ENCODE results near the gene NUDT21.

Gene NUDT21

DNA sequence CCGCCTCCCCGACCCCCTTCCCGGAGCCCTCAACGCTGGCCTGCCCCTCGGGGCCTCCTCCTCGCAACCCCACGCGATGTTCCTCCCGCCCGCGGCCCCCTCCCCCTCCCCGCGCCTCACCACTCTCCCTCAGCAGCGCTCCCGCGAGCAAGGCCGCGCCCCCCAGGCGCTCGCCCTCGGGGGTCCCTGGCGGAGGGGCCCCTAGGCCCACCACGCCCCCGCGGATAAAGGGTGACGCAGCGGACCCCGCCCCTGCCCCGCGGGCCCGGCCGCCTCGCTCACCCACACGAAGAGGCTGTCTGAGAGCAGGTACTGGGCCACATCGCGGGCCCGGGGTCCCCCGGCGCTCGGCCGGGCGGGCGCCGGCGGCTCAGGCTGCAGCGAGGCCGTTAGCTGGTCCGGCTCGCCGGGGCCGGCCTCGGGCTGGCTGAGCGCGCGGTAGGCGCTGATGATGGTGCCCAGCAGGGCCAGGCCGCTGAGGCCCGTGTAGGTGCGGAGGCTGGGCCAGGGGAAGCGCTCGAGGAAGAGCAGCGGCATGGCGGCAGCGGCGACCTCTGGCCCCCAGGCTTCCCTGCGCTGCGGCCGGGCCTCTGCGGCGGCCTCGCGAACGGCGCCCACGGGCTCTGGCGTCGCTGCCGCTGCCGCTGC, 26.2 kb downstream of the NUDT21 start:
- Histone ChIP-seq H3K27ac (ENCODE audit: low read length) (no peak overlapping the region), H3K4me1 (ENCODE audit: control insufficient read depth in 1 of 2, insufficient read depth in 2 of 2, low read length in 2 of 2) (peaks cover 4 to 22% of the 10 kb centered on the region in 2 donors), H3K27me3 (ENCODE audit: low read depth, low read length) (no peaks in the 10 kb centered on the region)

DNA sequence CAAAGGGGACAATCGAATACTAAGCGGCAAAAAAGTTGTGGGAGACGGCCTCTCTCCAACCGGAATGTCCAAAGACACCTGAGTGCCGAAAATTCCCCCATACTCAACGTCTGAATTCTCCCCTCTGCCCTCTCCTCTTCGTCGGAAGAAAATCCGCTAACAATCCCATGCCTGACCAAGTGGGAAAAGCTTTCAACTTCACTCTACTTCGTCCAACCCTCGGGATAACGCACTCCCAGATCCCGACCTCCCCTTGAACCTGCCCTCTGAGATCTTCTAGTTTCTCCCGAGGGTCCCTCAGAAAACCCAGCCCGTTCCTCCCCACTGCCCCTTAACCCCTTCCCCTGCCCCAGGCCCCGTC, 26.7 kb downstream of the NUDT21 start:
- H3K27ac ChIP-seq (ENCODE audit: low read length) = peak overlapping the region; percentile 59
- no peaks in the 10 kb centered on the region for H3K27me3 ChIP-seq (ENCODE audit: low read depth, low read length)
- no peaks in the 10 kb centered on the region for H3K9me3 ChIP-seq (ENCODE audit: control insufficient read depth in 1 of 2, low read length in 2 of 2)
- peaks cover 4 to 22% of the 10 kb centered on the region in 2 donors for H3K4me1 ChIP-seq (ENCODE audit: control insufficient read depth in 1 of 2, insufficient read depth in 2 of 2, low read length in 2 of 2)
- H3K36me3 ChIP-seq (ENCODE audit: control insufficient read depth in 1 of 2, insufficient read depth in 2 of 2, low read length in 2 of 2) = no peaks in the 10 kb centered on the region
- H3K4me3 ChIP-seq (ENCODE audit: low read depth in 1 of 2, low read length in 2 of 2) = peak overlapping the region; percentile 70 to 87

More for the DNA sequence above, 26.2 kb downstream of the NUDT21 start:
- Histone ChIP-seq H3K4me3 (ENCODE audit: low read depth in 1 of 2, low read length in 2 of 2) (peak overlapping the region; percentile 70 to 87), H3K9me3 (ENCODE audit: control insufficient read depth in 1 of 2, low read length in 2 of 2) (no peaks in the 10 kb centered on the region), H3K36me3 (ENCODE audit: control insufficient read depth in 1 of 2, insufficient read depth in 2 of 2, low read length in 2 of 2) (no peaks in the 10 kb centered on the region)

DNA sequence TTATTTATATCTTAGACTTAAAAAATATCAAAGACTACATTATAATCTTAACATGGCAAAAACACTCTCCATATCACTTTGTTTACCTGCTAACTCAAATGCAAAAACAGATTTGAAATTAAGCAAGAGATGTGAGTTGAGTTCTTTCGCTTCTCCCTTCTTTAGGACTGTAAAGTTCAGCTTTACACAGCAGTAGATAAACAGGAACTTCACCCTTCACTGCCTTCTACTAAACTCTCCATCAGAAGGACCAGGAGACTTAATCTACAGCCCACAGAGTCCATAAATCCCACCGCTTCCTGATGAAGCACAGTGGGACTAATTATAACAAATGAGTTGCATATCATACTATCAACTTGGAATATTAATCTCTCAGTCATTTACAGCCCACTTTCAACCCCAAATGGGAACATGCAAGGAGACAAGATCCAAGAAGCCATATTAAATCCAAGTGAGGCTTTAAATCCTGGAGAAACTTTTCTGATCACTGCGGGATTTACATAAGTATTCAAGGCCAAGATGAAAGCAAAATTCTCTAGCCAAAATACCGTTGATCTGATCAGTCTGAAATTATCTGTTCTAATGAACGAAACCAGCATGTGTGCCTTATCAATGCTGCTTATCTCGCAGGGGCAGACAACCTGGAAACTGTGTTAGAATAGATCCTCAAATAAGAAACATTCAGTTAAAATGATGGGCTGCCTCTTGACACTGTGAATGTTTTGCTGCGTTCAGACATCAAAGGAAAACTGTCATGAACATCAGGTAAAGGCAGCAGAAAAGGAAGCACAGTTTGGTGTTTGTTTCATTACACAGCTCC, 27.3 kb downstream of the NUDT21 start:
- peaks cover 4 to 22% of the 10 kb centered on the region in 2 donors for H3K4me1 ChIP-seq (ENCODE audit: control insufficient read depth in 1 of 2, insufficient read depth in 2 of 2, low read length in 2 of 2)

DNA sequence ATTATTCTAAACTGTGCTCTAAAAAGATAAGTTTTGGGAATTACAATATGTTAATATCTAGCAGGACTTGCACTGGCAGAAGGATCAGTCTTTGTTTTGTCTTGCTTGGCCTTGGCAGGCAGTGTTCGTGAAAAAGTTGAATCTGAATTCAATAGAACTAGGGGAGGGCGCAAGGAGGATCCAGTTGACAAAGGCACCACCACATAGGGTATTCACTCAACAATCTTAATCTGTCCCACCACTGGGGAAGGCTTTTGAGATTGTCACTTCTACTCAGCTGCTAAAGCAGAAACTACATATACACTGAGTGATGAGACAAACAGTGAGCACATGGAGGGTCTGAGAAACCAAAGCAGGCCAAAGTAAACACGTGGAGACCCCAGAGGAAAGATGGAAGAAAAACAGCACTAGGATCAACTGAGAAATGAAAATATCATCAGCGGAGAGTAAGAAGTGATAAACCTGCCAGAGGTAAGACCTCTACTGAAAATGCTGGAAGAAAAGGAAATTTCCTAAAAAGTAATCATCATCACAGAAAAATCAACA, 28.2 kb downstream of the NUDT21 start:
- no peaks in the 10 kb centered on the region for H3K36me3 ChIP-seq (ENCODE audit: control insufficient read depth in 1 of 2, insufficient read depth in 2 of 2, low read length in 2 of 2)
- H3K9me3 ChIP-seq (ENCODE audit: control insufficient read depth in 1 of 2, low read length in 2 of 2) = no peaks in the 10 kb centered on the region
- H3K27ac ChIP-seq (ENCODE audit: low read length) = no peak overlapping the region
- H3K4me3 ChIP-seq (ENCODE audit: low read depth in 1 of 2, low read length in 2 of 2) = no peak overlapping the region
- H3K4me1 ChIP-seq (ENCODE audit: control insufficient read depth in 1 of 2, insufficient read depth in 2 of 2, low read length in 2 of 2) = peaks cover 4 to 22% of the 10 kb centered on the region in 2 donors
- H3K27me3 ChIP-seq (ENCODE audit: low read depth, low read length) = no peaks in the 10 kb centered on the region

More for the DNA sequence above, 27.3 kb downstream of the NUDT21 start:
- no peaks in the 10 kb centered on the region for H3K27me3 ChIP-seq (ENCODE audit: low read depth, low read length)
- H3K36me3 ChIP-seq (ENCODE audit: control insufficient read depth in 1 of 2, insufficient read depth in 2 of 2, low read length in 2 of 2) = no peaks in the 10 kb centered on the region
- H3K4me3 ChIP-seq (ENCODE audit: low read depth in 1 of 2, low read length in 2 of 2) = peak overlapping the region; percentile 70 to 87
- no peaks in the 10 kb centered on the region for H3K9me3 ChIP-seq (ENCODE audit: control insufficient read depth in 1 of 2, low read length in 2 of 2)
- H3K27ac ChIP-seq (ENCODE audit: low read length) = peak overlapping the region; percentile 59

DNA sequence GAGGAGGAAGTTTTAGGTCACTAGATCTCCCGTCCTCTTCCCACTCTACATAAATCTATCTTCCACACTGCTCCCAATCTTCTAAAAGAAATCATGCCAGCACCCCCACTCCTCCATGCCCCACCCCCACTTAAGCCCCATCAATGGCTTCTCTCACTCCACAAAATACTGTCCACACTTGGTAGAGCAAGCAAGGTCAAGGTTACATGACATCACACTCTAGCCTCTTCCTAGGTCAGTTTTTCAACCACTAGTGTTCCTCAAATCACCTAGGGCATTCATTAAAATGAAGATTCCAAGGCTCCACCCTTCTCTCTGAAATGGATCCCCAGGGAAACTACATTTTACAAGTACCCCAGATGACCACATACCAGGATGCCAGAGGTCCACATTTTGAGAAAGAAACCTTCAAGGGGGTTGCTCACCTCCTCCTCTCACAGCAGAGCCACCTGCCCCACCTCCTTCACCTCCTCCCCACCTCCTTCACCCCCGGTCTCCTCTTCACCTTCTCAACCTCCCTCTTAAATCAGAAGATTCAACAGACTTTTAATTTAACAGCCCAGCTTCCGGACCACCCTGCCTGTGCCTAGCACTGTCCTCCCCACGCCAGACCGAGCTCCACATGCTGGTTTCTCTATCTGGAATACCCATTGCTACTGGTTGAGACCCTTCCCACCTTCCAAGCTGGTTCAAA, 29.0 kb downstream of the NUDT21 start:
- no peak overlapping the region for H3K4me3 ChIP-seq (ENCODE audit: low read depth in 1 of 2, low read length in 2 of 2)
- H3K9me3 ChIP-seq (ENCODE audit: control insufficient read depth in 1 of 2, low read length in 2 of 2) = no peaks in the 10 kb centered on the region
- no peaks in the 10 kb centered on the region for H3K36me3 ChIP-seq (ENCODE audit: control insufficient read depth in 1 of 2, insufficient read depth in 2 of 2, low read length in 2 of 2)
- no peak overlapping the region for H3K27ac ChIP-seq (ENCODE audit: low read length)
- peaks cover 4 to 22% of the 10 kb centered on the region in 2 donors for H3K4me1 ChIP-seq (ENCODE audit: control insufficient read depth in 1 of 2, insufficient read depth in 2 of 2, low read length in 2 of 2)
- no peaks in the 10 kb centered on the region for H3K27me3 ChIP-seq (ENCODE audit: low read depth, low read length)

DNA sequence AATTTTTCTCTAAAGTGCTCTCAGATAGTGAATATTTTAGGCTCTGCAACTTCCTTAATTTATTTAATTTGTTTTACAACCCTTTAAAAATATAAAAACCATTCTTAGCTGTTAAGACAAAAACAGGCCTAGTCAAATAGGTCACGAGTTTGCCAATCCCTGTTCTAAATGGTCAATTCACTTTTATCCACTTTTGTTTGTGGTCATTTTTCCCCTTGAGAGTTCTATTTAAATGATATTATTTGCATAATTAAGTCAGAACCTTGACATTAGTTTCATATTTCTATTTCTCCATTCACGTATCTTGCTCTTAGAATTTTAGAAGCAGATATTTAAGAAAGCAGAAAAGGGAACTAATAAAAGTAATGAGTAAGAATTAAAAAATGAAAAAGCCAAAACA, 29.8 kb downstream of the NUDT21 start:
- Histone ChIP-seq H3K27ac (ENCODE audit: low read length) (no peak overlapping the region), H3K9me3 (ENCODE audit: control insufficient read depth in 1 of 2, low read length in 2 of 2) (no peaks in the 10 kb centered on the region), H3K4me1 (ENCODE audit: control insufficient read depth in 1 of 2, insufficient read depth in 2 of 2, low read length in 2 of 2) (peaks cover 4 to 22% of the 10 kb centered on the region in 2 donors), H3K27me3 (ENCODE audit: low read depth, low read length) (no peaks in the 10 kb centered on the region), H3K36me3 (ENCODE audit: control insufficient read depth in 1 of 2, insufficient read depth in 2 of 2, low read length in 2 of 2) (no peaks in the 10 kb centered on the region), H3K4me3 (ENCODE audit: low read depth in 1 of 2, low read length in 2 of 2) (no peak overlapping the region)

DNA sequence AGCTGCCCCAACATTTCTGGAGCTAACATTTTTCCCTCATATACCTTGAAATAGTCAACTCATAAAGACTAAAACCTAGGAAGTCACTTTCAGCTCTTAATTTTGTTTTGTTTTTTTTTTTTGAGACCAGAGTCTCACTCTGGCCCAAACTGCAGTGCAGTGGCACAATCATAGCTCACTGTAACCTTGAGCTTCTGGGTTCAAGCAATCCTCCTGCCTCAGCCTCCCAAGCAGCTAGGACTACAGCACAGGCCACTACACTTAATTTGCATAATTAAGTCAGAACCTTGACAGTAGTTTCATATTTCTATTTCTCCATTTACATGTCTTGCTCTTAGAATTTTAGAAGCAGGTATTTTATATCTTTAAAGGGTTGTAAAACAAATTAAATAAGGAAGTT, 30.5 kb downstream of the NUDT21 start:
- Histone ChIP-seq H3K27ac (ENCODE audit: low read length) (no peak overlapping the region), H3K36me3 (ENCODE audit: control insufficient read depth in 1 of 2, insufficient read depth in 2 of 2, low read length in 2 of 2) (no peaks in the 10 kb centered on the region), H3K4me3 (ENCODE audit: low read depth in 1 of 2, low read length in 2 of 2) (no peak overlapping the region), H3K9me3 (ENCODE audit: control insufficient read depth in 1 of 2, low read length in 2 of 2) (no peaks in the 10 kb centered on the region), H3K27me3 (ENCODE audit: low read depth, low read length) (no peaks in the 10 kb centered on the region), H3K4me1 (ENCODE audit: control insufficient read depth in 1 of 2, insufficient read depth in 2 of 2, low read length in 2 of 2) (peaks cover 4 to 22% of the 10 kb centered on the region in 2 donors)

DNA sequence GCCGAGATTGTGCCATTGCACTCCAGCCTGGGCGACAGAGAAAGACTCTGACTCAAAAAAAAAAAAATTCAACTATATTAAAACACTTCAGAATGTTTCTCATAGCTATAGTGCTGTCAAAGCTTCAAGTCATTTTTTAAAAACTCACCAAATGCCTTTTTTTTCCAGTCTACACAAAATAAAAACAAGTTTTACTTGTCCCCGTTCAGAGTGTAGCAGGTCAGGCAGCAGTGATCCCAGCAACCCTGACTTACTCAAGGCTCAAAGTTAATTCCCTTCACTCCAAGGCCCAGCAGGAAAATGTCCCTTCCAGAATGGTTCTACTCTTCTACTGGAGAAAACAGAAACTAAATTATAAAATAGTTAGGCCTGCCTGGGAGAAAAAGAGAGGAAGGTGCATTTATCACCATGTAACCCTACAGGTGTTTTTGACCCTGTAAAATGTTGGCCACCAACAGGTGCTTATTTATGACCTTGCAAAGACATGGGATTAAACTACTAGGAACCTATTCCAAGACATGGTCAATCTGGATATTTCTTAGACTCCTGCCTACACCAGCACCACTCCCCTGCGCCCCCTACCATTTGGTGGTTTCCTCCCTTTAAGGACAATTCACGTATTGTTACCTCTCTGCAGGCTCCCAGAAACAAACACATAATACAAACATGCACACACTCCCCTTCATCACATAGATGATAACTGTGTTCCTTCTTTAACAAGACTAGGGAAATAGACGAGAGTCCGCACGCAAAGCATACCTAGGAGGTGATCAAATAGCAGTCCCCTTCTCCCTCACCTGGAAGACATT, 31.2 kb downstream of the NUDT21 start:
- H3K27ac ChIP-seq (ENCODE audit: low read length) = no peak overlapping the region

DNA sequence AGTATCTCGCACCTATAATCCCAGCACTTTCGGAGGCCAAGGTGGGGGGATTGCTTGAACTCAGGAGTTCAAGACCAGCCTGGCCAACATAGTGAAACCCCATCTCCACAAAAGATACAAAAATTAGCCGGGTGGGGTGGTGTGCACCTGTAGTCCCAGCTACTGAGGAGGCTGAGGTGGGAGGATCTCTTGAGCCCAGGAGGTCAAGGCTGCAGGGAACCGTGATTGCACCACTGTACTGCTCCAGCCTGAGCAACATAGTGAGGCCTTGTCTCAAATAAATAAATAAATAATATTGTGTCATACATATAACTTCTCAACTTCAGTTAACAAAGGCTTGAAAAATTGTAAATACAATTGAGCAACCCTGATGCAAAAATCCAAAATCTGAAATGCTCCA, 34.0 kb downstream of the NUDT21 start:
- H3K9me3 ChIP-seq (ENCODE audit: control insufficient read depth in 1 of 2, low read length in 2 of 2) = no peaks in the 10 kb centered on the region
- H3K27ac ChIP-seq (ENCODE audit: low read length) = no peak overlapping the region
- H3K36me3 ChIP-seq (ENCODE audit: control insufficient read depth in 1 of 2, insufficient read depth in 2 of 2, low read length in 2 of 2) = peaks cover 4 to 8% of the 10 kb centered on the region in 2 donors
- H3K4me1 ChIP-seq (ENCODE audit: control insufficient read depth in 1 of 2, insufficient read depth in 2 of 2, low read length in 2 of 2) = peaks cover 4 to 17% of the 10 kb centered on the region in 2 donors
- H3K4me3 ChIP-seq (ENCODE audit: low read depth in 1 of 2, low read length in 2 of 2) = no peak overlapping the region
- no peaks in the 10 kb centered on the region for H3K27me3 ChIP-seq (ENCODE audit: low read depth, low read length)

More for the DNA sequence above, 31.2 kb downstream of the NUDT21 start:
- H3K27me3 ChIP-seq (ENCODE audit: low read depth, low read length) = no peaks in the 10 kb centered on the region
- H3K36me3 ChIP-seq (ENCODE audit: control insufficient read depth in 1 of 2, insufficient read depth in 2 of 2, low read length in 2 of 2) = no peaks in the 10 kb centered on the region
- no peaks in the 10 kb centered on the region for H3K9me3 ChIP-seq (ENCODE audit: control insufficient read depth in 1 of 2, low read length in 2 of 2)
- H3K4me1 ChIP-seq (ENCODE audit: control insufficient read depth in 1 of 2, insufficient read depth in 2 of 2, low read length in 2 of 2) = peaks cover 4 to 28% of the 10 kb centered on the region in 2 donors
- no peak overlapping the region for H3K4me3 ChIP-seq (ENCODE audit: low read depth in 1 of 2, low read length in 2 of 2)

DNA sequence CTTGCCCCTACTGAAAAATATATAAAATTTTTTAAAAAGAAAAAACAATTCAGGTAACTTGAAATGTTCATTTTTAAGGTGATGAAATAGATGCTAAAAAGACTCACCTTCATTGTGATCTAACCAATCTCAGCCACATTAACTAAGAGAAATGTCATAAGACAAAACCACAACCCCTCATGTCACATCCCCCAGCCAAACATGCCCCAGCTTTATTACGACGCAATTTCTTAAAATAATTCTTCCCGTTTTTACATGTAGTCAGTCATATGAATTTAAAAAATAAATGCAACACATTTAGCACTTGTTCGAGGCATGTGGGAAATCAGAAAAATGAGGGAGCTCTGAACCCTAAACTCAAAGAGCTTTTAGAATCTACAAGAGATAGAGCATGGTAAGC, 35.3 kb downstream of the NUDT21 start:
- H3K4me3 ChIP-seq (ENCODE audit: low read depth in 1 of 2, low read length in 2 of 2) = no peak overlapping the region
- peaks cover 4 to 15% of the 10 kb centered on the region in 2 donors for H3K36me3 ChIP-seq (ENCODE audit: control insufficient read depth in 1 of 2, insufficient read depth in 2 of 2, low read length in 2 of 2)
- H3K4me1 ChIP-seq (ENCODE audit: control insufficient read depth in 1 of 2, insufficient read depth in 2 of 2, low read length in 2 of 2) = peaks cover 4 to 7% of the 10 kb centered on the region in 2 donors
- H3K27me3 ChIP-seq (ENCODE audit: low read depth, low read length) = no peaks in the 10 kb centered on the region
- no peaks in the 10 kb centered on the region for H3K9me3 ChIP-seq (ENCODE audit: control insufficient read depth in 1 of 2, low read length in 2 of 2)
- H3K27ac ChIP-seq (ENCODE audit: low read length) = no peak overlapping the region

Measured in muscle layer of duodenum (tissue), 2 donors.